Upper lobe of left lung (tissue), 4 donors: Measurements from ENCODE around the gene AVEN.

Source experiments
- EP300 ChIP-seq, 4 donors: sonication (generic); formaldehyde crosslinking; IDR thresholded peaks; one replicate each; pipeline ENCODE4 v1.5.1; 2017; ENCODE audit warnings: antibody characterized with exemption in 4 of 4, control low read depth in 2 of 4
- POLR2A ChIP-seq, 4 donors: fragments of 450-650 bp; IDR thresholded peaks; one replicate each; pipeline ENCODE4 v1.5.1; 2016 to 2017; ENCODE audit warnings: antibody characterized with exemption in 4 of 4, mild to moderate bottlenecking in 2 of 4
- POLR2AphosphoS5 ChIP-seq, 2 donors: sonication (generic); formaldehyde crosslinking; IDR thresholded peaks; one replicate each; pipeline ENCODE4 v1.5.1; 2017; ENCODE audit warnings: antibody characterized with exemption in 2 of 2
- TF ChIP-seq, protein P1 (sequence below), 6 experiments: fragments of 450-650 bp in 4 of 6; fragments of 200-600 bp in 2 of 6; sonication (generic) in 2 of 6; IDR thresholded peaks; one replicate each; pipeline ENCODE4 v1.5.1; 2016 to 2019; ENCODE audit warnings: antibody characterized with exemption in 6 of 6

GRCh38 chr15:33946152-33946551, 92.9 kb downstream of the AVEN start:
- TF ChIP-seq, protein P1, sequence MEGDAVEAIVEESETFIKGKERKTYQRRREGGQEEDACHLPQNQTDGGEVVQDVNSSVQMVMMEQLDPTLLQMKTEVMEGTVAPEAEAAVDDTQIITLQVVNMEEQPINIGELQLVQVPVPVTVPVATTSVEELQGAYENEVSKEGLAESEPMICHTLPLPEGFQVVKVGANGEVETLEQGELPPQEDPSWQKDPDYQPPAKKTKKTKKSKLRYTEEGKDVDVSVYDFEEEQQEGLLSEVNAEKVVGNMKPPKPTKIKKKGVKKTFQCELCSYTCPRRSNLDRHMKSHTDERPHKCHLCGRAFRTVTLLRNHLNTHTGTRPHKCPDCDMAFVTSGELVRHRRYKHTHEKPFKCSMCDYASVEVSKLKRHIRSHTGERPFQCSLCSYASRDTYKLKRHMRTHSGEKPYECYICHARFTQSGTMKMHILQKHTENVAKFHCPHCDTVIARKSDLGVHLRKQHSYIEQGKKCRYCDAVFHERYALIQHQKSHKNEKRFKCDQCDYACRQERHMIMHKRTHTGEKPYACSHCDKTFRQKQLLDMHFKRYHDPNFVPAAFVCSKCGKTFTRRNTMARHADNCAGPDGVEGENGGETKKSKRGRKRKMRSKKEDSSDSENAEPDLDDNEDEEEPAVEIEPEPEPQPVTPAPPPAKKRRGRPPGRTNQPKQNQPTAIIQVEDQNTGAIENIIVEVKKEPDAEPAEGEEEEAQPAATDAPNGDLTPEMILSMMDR (IDR thresholded peaks at IDR 0.05), result no peak
- no peak for TF ChIP-seq POLR2AphosphoS5 (IDR thresholded peaks at IDR 0.05)
- TF ChIP-seq POLR2A (IDR thresholded peaks at IDR 0.05), result no peak
- no peak for TF ChIP-seq EP300 (IDR thresholded peaks at IDR 0.05)
